ENCODE measurements around the gene ING5.
"Not testable (repeated sequence)": the region's sequence is repeated elsewhere in the genome, so short reads cannot be mapped to it uniquely, and the experiment has no call there.

The ING5 gene

DNA sequence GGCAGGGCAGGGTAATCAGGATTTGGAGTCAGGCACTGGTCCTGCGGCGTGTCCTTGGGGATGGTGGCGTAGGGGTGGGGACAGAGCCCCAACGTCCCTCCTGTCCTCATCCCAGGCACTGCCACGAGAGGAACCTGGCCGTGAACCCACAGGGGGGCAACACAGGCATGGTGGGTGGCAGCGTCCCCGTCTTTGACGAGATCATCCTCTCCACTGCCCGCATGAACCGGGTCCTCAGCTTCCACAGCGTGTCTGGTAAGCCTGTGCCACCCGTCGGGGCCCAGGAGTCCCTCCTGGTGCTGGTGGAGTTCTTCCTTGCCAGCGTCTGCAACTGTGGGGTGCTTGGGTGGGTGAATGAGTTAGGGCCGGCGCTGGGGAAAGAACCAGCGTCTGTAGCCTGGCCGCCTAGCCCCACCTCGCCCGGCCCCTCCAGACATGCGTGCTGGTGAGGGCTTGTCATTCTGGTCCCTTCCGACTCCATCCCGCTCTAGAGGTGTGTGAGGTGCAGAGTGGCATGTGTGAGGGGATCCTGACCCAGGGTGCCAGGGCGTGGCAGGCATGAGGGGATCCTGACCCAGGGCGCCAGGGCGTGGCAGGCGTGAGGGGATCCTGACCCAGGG lies 40.6 kb downstream of the ING5 start:
- Histone ChIP-seq H2AFZ (ENCODE audit: low read depth) (no peak overlapping the region), H3K36me3 (ENCODE audit: insufficient read depth) (no peaks in the 10 kb centered on the region), H3K27me3 (ENCODE audit: insufficient read depth, low read depth) (no peaks in the 10 kb centered on the region), H3K4me2 (no peak overlapping the region), H4K20me1 (ENCODE audit: insufficient read depth) (no peaks in the 10 kb centered on the region), H3K4me3 (IDR thresholded peaks at IDR 0.05; ENCODE audit: insufficient read depth, low read depth, low read length) (no peak overlapping the region), H3K79me2 (ENCODE audit: insufficient read depth, low read depth) (no peaks in the 10 kb centered on the region), H3K9ac (no peak overlapping the region), H3K4me1 (ENCODE audit: low read depth, poor library complexity, severe bottlenecking) (no peaks in the 10 kb centered on the region), H3K27ac (no peak overlapping the region)
- TF ChIP-seq, protein P1, sequence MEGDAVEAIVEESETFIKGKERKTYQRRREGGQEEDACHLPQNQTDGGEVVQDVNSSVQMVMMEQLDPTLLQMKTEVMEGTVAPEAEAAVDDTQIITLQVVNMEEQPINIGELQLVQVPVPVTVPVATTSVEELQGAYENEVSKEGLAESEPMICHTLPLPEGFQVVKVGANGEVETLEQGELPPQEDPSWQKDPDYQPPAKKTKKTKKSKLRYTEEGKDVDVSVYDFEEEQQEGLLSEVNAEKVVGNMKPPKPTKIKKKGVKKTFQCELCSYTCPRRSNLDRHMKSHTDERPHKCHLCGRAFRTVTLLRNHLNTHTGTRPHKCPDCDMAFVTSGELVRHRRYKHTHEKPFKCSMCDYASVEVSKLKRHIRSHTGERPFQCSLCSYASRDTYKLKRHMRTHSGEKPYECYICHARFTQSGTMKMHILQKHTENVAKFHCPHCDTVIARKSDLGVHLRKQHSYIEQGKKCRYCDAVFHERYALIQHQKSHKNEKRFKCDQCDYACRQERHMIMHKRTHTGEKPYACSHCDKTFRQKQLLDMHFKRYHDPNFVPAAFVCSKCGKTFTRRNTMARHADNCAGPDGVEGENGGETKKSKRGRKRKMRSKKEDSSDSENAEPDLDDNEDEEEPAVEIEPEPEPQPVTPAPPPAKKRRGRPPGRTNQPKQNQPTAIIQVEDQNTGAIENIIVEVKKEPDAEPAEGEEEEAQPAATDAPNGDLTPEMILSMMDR (conservative IDR thresholded peaks at IDR 0.05; ENCODE audit: low read depth, low read length) = no peak

DNA sequence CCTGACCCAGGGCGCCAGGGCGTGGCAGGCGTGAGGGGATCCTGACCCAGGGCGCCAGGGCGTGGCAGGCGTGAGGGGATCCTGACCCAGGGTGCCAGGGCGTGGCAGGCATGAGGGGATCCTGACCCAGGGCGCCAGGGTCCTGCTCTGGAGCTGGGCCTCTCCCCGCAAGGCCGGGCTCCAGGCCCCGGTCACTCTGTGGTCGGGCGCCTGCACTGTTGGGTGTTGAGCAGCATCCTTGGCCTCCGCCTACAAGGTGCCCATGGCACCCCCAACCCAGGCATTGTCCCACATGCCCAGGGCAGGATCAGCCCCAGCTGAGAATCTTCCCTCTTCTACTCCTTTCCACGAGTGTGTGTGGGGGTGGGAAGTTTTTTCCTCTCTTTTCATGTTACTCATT lies 41.2 kb downstream of the ING5 start:
- not testable (repeated sequence) for H4K20me1 ChIP-seq (ENCODE audit: insufficient read depth); H3K4me1 ChIP-seq (ENCODE audit: low read depth, poor library complexity, severe bottlenecking); H3K27ac ChIP-seq; H3K4me2 ChIP-seq; H3K4me3 ChIP-seq (IDR thresholded peaks at IDR 0.05; ENCODE audit: insufficient read depth, low read depth, low read length); H3K27me3 ChIP-seq (ENCODE audit: insufficient read depth, low read depth); H3K79me2 ChIP-seq (ENCODE audit: insufficient read depth, low read depth); H3K9ac ChIP-seq; H3K36me3 ChIP-seq (ENCODE audit: insufficient read depth); H2AFZ ChIP-seq (ENCODE audit: low read depth)

DNA sequence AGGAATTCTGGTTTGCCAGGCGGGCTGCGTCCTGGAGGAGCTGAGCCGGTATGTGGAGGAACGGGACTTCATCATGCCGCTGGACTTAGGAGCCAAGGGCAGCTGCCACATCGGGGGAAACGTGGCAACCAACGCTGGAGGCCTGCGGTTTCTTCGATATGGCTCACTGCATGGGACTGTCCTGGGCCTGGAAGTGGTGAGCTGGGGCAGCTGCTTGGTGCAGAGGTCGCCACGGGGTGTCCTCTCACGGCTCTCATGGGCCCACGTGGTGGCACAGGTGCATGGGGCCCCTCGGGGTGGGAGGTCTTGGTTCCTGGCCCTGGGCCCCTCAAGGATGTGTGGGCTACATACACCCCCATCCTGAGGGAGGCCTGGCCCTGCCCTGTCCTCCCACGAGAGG lies 41.8 kb downstream of the ING5 start:
- no peak overlapping the region for H2AFZ ChIP-seq (ENCODE audit: low read depth)
- H3K27me3 ChIP-seq (ENCODE audit: insufficient read depth, low read depth) = no peaks in the 10 kb centered on the region
- no peaks in the 10 kb centered on the region for H4K20me1 ChIP-seq (ENCODE audit: insufficient read depth)
- H3K36me3 ChIP-seq (ENCODE audit: insufficient read depth) = no peaks in the 10 kb centered on the region
- H3K4me2 ChIP-seq = no peak overlapping the region
- H3K79me2 ChIP-seq (ENCODE audit: insufficient read depth, low read depth) = no peaks in the 10 kb centered on the region
- TF ChIP-seq, protein P1 (conservative IDR thresholded peaks at IDR 0.05; ENCODE audit: low read depth, low read length) = no peak
- H3K4me3 ChIP-seq (IDR thresholded peaks at IDR 0.05; ENCODE audit: insufficient read depth, low read depth, low read length) = no peak overlapping the region
- H3K9ac ChIP-seq = no peak overlapping the region
- no peaks in the 10 kb centered on the region for H3K4me1 ChIP-seq (ENCODE audit: low read depth, poor library complexity, severe bottlenecking)
- H3K27ac ChIP-seq = no peak overlapping the region

DNA sequence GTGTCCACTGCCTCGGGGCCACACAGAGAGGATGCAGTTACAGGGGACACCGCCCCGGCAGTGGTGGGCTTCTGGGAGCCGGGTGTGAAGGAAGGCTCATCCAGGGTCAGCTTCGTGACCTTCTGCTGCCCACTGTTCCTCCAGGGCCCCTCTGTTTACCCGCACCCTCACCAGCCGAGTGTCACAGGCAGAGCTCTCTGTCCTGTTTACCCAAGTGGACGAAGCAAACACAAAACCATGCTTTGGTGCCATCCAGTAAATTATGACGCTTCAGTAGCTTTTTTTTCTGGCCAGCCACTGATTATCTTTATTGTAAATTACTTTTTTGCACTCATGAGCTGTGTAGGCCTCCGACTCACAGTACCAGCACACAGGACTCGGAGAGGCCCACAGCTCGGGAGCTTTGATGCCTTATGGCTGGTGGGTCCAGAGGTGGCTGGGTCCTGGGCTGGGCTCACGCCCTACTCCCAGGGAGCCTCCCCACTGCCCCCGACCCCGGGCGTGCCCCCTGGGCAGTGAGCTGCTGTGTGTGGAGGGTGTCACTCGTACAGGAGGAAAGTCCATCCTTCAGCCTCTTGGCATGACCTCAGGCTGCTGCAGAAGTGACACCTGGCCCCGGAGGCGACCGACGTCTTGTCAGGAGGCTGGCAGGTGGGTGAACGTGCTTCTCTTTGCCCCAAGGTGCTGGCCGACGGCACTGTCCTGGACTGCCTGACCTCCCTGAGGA lies 42.4 kb downstream of the ING5 start:
- Histone ChIP-seq H3K79me2 (ENCODE audit: insufficient read depth, low read depth) (no peaks in the 10 kb centered on the region), H3K9ac (no peak overlapping the region), H2AFZ (ENCODE audit: low read depth) (no peak overlapping the region), H3K27ac (no peak overlapping the region), H3K36me3 (ENCODE audit: insufficient read depth) (no peaks in the 10 kb centered on the region), H4K20me1 (ENCODE audit: insufficient read depth) (no peaks in the 10 kb centered on the region), H3K27me3 (ENCODE audit: insufficient read depth, low read depth) (no peaks in the 10 kb centered on the region), H3K4me1 (ENCODE audit: low read depth, poor library complexity, severe bottlenecking) (no peaks in the 10 kb centered on the region), H3K4me2 (no peak overlapping the region), H3K4me3 (IDR thresholded peaks at IDR 0.05; ENCODE audit: insufficient read depth, low read depth, low read length) (no peak overlapping the region)
- TF ChIP-seq, protein P1 (conservative IDR thresholded peaks at IDR 0.05; ENCODE audit: low read depth, low read length) = no peak

DNA sequence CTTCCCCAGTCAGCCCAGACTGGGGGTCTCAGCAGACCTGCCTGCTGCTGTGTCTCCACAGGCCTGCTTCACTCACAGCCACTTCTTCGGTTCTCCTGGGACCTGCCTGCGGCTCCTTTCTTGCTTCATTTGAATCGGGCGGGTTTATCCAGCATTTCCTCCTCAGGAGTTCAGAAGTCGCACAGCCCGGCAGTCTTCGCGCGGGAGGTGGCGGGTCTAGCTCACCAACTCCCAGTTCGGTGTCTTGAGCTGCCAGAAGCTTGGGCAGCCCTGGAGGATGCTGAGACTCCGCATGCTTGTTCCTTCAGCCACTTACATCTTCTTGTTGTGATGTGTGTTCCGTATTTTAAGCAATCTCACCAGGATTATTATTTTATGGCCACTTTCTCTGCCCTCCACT lies 43.4 kb downstream of the ING5 start:
- Histone ChIP-seq H3K9ac (no peak overlapping the region), H3K79me2 (ENCODE audit: insufficient read depth, low read depth) (no peaks in the 10 kb centered on the region), H4K20me1 (ENCODE audit: insufficient read depth) (no peaks in the 10 kb centered on the region), H3K4me2 (no peak overlapping the region), H3K4me1 (ENCODE audit: low read depth, poor library complexity, severe bottlenecking) (no peaks in the 10 kb centered on the region), H2AFZ (ENCODE audit: low read depth) (no peak overlapping the region), H3K36me3 (ENCODE audit: insufficient read depth) (no peaks in the 10 kb centered on the region), H3K27ac (no peak overlapping the region), H3K27me3 (ENCODE audit: insufficient read depth, low read depth) (no peaks in the 10 kb centered on the region), H3K4me3 (IDR thresholded peaks at IDR 0.05; ENCODE audit: insufficient read depth, low read depth, low read length) (no peak overlapping the region)
- TF ChIP-seq, protein P1 (conservative IDR thresholded peaks at IDR 0.05; ENCODE audit: low read depth, low read length) = no peak
